CD4-positive, alpha-beta T cell treated with Interleukin-15 for 1 hour (primary cell): Measurements from ENCODE around the gene B3GALT6.
"Not testable (repeated sequence)": the region's sequence is repeated elsewhere in the genome, so short reads cannot be mapped to it uniquely, and the experiment has no call there.

Experiments
- DNase-seq: peaks from one replicate; pipeline ENCODE4 v3.0.0-alpha.2; 2020

Gene B3GALT6

DNA sequence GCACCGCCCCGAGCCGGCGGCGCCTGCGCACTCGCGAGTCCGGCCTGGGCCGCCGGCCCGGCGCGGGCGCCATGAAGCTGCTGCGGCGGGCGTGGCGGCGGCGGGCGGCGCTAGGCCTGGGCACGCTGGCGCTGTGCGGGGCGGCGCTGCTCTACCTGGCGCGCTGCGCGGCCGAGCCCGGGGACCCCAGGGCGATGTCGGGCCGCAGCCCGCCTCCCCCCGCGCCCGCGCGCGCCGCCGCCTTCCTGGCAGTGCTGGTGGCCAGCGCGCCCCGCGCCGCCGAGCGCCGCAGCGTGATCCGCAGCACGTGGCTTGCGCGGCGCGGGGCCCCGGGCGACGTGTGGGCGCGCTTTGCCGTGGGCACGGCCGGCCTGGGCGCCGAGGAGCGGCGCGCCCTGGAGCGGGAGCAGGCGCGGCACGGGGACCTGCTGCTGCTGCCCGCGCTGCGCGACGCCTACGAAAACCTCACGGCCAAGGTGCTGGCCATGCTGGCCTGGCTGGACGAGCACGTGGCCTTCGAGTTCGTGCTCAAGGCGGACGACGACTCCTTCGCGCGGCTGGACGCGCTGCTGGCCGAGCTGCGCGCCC lies at the start of gene B3GALT6:
Gene B3GALT6 (plus strand): TSS at position 30 of the 588 bp plus-strand sequence. CDS start 42 bp downstream, at position 72.
- DNase-seq, result no peak

DNA sequence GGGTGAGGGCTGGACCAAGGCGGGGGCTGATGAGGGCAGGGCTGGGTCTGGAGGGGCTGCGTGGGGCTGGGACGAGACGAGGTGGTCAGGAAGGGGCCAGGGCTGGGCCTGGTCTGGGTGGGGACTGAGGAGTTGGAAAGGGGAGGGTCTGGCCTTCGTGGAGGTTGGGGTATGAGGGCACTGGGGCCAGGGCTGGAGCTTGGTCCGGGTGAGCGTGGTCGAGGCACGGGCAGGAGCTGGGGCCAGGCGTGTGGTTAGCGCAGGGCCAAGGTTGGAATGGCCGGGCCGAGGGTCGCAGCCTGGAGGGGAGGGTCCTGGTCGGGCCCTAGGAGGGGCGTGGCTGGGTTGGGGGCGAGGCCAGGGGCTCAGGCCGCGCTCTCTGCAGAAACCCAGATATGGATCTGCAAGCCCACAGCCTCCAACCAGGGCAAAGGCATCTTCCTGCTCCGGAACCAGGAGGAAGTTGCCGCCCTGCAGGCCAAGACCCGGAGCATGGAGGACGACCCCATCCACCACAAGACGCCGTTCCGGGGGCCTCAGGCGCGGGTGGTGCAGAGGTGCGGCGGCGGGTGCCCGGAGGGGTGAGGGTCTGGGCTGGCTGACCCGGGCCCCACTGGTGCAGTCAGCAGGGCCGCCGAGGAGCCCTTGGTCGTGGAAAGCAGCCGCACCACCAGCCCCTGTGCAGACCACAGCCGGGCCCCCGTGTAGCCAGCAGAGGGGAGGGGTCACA lies 49.4 kb upstream of the B3GALT6 start:
- DNase-seq, result peak; percentile 13

DNA sequence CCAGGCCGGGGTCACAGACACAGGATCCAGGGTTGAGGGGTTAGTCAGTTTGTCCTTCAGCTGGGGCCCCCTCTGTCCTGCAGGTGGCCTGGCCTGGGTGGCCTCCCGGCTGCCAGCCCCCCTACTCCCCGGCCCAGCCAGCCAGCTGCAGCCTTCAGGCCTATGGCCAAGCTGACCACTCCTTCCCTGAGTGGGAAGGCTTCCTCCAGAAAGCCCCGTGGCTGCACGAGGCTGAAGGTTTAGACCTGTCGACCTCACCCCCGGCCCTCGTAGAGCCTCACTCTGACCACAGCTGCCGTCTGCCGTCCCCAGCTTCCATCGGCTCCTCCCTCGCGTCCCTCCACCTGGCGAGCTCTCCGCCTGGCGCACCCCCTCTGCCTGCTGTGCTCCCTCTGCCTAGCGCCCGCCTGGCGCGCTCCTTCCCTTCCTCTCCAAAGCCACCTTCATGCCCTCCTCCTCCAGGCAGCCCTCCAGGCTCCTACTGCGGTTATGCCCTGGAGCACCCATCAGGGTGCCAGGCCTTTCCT lies 48.8 kb upstream of the B3GALT6 start:
- peak; percentile 12 for DNase-seq

DNA sequence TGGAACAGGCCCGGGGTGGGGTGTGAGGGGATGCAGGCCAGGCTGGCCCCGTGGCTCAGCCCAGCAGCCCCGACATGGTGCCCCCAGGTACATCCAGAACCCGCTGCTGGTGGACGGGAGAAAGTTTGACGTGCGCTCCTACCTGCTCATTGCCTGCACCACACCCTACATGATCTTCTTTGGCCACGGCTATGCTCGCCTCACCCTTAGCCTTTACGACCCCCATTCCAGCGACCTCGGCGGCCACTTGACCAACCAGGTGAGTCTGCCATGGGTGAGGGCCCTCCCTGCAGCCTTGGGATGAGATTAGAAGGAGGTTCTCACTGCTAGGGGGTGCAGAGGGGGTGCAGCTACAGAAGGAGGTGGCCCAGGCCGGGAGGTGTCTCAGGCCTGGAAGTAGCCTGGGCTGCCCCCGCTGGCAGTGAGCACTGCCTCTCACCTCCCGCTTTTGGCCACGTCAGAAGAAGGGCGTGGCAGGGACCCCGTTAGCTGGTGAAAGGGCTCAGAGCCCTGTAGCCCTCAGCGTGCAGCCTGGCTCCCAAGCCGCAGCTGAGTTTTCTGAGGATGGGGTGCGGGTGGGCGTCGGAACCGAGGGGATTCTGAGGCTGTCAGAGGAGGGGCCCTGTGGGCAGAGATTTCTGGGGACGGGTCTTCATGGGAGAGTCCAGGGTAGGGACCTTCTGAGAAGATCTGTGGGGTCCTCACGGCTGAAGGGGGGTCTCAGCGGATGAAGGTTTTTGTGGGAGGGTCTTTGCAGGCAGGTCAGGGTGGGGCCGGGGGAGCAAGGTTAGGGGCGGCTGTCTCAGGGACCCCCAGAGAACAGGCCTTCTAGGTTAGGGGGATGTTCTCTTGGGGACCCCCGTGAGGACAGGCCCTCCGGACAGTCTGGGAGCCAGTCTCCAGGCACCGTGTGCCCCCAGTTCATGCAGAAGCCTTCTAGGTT lies 47.9 kb upstream of the B3GALT6 start:
- DNase-seq, result peak; percentile 16

DNA sequence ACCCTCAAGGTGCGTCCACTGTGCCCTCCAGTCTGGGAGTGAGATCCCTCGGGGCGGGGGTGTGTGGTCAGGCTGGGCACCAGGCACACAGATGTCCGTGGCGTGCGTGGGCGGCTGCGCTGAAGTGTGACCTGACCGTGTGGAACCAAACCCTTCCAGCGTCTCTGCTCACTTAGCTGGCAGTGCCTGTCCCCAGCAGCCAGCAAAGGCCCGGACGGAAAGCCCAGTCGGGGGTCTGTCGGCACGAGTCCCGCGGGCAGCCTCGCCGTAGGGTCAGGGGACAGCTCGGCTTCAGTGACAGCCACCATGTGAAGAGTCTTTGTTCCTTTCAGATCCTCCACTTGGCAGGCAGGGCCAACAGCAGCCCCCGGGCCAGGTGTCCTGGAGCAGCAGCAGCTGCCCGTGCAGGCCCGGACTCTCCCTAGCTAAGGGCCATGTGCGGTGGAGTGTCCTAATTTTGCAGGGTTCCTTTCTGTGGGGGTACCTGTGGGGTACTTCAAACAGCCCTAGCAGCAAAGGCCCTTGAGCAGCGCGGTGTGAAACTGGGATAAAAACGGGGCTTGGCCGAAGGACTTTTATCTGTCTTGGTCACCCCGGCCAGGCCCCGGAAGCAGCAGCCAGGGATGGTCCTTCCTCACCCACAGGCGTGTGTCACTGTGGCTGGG lies 46.8 kb upstream of the B3GALT6 start:
- DNase-seq, result peak; percentile 5

DNA sequence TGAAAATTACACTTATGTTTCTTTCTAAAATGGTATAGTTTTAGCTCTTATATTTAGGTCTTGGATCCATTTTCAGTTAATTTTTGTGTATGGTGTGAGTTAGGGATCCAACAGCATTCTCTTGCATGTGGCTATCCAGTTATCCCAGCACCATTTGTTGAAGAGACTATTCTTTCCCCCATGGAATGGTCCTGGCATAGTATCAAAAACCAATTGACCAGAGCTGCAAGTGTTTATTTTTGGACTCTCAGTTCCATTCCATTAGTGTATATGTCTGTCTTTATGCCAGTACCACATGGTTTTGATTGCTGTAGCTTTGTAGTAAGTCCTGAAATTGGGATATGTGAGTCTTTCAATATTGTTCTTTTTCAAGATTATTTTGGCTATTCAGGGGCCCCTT lies 44.1 kb upstream of the B3GALT6 start:
- no peak for DNase-seq

DNA sequence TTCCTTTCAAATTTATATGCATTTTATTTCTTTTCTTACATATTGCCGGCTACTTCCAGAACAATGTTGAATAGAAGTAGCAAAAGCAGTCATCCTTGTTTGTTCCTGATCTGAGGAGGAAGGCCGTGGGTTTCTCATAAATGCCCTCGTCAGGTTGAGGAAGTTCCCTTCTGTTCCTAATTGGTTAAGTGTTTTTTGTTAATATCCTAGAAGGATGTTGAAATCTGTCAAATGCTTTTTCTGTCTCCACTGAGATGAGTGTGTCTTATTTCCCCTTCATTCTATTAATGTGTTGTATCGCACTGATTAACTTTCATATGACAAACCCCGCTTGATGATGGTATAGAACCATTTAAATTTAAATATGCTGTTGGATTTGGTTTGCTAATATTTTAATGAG lies 42.9 kb upstream of the B3GALT6 start:
- DNase-seq, result peak; percentile 4

DNA sequence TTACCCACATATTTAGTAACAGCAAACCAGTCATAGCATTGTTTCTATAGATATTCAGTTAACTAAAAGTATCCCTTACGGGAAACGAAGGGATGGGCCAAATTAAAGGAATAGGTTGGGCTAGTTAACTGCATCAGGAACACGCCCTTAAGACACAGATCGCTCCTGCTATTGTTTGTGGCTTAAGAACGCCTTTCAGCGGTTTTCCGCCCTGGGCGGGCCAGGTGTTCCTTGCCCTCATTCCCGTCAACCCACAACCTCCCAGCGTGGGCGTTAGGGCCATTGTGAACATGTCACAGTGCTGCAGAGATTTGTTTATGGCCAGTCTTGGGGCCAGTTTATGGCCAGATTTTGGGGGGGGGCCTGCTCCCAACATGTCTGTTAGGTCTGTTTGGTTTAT lies 40.3 kb upstream of the B3GALT6 start:
- peak; percentile 10 for DNase-seq

DNA sequence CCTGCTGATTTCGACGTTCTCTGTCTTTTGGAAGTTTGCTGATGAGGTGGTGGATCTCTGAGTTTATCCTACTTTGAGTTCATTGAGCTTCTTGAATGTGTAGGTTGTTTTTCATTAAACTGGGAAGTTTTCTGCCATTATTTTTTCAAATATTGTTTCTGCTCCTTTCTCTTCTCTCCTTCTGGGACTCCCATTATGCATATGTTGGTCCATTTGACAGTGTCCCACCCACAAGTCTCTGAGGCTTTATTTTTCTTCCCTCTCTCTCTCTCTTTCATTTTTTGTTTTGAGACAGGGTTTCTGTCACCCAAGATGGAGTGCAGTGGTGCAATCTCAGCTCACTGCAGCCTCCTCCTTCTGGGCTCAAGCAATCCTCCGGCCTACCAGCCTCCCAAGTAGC lies 37.3 kb upstream of the B3GALT6 start:
- DNase-seq, result no peak

DNA sequence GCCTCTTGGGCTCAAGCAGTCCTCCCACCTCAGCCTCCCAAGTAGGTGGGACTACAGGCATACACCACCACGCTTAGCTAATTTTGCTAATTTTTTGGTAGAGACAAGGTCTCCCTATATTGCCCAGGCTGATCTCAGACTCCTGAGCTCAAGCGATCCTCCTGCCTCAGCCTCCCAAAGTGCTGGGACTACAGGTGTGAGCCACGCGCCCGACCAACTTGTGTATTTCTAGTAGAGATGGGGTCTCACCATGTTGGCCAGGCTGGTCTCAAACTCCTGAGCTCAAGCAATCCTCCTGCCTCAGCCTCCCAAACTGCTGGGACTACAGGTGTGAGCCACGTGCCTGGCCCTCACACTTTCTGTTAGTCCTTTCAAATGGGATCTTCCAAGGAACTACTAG lies 36.3 kb upstream of the B3GALT6 start:
- DNase-seq, result not testable (repeated sequence)

DNA sequence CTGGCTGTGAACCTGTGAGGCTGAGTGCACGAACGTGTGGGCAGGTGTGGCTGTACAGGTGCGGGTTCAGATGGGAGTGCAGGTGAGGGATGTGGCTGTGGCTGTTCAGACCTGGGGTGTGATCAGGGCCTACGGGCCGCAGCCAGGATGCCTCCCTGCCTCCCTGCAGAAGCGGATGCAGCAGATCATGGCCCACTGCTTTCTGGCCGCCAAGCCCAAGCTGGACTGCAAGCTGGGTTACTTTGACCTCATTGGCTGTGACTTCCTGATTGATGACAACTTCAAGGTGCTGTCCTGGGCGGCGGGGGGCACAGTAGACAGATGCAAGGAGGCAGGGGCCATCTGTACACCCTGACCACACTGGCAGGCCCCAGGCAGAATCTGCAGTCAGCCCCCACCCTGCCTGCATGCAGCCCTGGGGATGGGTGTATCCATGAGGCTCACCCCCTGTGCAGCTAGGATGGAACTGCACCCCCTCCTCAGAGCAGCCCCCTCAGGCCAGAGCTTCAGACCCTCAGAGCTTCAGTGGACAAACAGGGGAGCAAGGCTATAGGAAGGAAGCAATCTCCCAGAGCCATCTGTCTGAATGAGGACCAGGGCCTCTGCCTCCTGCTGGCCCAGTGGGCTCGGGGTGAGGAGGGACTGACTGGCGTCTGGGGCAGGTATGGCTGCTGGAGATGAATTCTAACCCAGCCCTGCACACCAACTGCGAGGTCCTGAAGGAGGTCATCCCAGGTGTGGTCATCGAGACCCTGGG lies 35.4 kb upstream of the B3GALT6 start:
- no peak for DNase-seq

DNA sequence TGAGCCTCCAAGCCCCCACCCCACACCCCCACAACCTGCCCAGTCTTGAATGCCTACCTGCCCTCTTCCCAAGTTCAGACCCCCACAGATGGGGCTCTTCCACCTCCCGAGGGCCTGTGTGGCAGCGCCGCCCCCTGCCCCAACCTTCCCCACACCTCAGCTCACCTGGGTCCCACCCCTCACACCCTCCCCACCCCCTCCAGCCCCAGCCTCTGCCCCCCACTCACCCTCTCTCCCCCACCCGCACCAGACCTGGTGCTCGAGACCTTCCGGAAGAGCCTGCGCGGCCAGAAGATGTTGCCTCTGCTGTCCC lies 34.9 kb upstream of the B3GALT6 start:
- no peak for DNase-seq

DNA sequence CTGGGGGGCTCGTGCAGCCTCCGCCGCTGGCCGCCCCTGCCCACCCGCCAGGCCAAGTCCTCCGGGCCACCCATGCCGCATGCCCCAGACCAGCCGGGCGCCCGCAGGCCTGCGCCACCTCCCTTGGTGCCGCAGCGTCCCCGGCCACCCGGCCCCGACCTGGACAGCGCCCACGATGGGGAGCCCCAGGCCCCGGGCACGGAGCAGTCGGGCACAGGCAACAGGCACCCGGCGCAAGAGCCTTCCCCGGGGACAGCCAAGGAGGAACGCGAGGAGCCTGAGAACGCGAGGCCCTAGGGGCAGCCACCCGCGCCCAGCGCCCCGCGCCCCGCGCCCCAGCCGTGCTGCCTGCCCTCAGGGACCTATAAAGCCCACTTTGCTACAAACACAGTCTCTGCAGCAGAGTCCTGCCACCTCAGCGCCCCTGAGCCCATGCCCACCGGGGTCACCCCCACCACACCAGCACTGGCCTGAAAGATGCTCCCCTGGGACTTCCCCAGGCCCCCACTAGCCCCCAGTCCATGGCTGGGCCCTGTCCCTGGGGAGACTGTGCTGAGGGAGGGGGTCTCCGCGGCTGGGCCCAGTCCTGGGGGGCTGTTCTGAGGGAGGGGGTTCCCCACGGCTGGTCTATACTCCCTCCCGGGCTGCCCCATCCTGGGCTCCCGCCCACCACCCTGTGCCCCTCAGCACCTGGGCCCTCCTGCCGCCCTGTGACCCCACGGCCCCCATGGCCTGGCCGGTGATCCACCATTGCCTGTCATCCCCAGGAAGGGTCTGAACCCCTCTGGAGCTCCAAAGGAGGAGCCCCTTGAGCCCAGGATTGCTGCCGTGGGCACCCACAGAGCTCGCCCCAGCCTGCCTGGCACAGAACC lies 34.2 kb upstream of the B3GALT6 start:
- no peak for DNase-seq

DNA sequence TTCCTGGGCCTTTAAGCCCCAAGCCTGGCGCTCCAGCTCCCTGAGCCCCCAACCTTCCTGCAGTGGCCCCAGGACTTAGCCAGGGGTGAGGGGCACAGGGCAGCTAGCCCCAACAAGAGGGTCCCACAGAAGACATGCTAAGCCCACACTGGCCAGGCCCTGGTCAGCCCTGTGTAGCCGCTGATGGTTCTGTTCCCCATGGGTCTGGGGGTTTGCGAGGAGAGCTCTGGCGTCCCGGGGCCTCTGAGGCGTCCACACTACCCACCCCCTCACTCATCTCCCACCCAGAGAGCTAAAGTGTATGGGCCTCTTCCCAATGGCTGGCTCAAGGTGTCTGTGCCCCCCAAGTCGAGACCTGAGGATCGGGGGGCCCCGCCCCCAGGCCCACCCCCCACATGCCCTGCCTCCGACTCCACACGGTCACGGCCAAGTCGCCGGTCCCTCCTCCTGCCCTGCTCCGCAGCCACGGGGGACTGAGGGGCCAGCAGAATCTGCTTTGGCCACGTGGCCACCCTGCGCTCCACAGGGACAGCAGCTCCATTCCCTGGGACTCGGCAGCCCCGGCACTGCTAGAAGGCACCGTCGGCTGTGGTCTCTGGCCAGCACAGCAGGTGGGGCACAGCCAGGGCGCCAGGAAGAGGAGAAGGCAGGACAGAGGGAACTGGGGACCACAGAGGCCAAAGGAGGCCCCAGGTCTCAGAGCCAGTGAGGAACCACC lies 33.5 kb upstream of the B3GALT6 start:
- no peak for DNase-seq

DNA sequence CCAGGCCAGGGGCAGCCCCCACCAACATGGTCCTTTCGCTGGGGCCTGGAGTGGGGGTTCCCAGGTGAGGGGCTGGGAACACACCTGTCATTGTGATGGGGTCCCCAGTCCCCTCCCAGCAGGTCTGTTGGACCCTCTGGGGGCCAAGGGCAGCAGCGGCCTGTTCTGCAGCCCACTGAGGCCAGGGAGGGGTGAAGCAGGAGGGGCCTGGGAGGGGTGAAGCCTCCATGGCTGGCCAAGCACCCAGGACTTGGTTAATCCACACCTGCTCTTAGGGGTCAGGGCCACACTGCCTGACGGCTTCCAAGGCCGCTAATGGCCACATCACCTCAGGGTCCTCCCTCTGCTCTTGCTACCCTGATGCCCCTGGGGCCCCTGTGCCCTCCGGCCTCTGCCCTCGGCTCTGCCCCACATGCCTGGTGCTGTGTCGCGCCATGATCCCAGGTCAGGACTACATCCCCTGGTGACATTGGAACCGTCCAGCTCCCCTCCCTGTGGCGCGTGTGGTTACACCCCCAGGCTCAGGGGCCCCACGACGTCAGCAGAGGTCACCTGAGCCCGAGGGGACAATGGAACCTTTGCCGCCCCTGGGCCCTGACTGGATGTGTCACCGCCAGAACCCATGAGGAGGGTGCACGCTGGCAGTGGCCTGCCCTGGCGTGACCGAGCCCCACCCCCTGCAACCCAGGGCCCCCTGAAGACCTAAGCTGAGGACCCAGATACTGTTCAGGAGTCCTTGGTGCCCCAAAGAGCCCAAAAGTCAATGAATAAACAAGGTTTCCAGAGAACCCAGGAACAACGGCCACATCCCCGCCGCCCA lies 32.7 kb upstream of the B3GALT6 start:
- no peak for DNase-seq

DNA sequence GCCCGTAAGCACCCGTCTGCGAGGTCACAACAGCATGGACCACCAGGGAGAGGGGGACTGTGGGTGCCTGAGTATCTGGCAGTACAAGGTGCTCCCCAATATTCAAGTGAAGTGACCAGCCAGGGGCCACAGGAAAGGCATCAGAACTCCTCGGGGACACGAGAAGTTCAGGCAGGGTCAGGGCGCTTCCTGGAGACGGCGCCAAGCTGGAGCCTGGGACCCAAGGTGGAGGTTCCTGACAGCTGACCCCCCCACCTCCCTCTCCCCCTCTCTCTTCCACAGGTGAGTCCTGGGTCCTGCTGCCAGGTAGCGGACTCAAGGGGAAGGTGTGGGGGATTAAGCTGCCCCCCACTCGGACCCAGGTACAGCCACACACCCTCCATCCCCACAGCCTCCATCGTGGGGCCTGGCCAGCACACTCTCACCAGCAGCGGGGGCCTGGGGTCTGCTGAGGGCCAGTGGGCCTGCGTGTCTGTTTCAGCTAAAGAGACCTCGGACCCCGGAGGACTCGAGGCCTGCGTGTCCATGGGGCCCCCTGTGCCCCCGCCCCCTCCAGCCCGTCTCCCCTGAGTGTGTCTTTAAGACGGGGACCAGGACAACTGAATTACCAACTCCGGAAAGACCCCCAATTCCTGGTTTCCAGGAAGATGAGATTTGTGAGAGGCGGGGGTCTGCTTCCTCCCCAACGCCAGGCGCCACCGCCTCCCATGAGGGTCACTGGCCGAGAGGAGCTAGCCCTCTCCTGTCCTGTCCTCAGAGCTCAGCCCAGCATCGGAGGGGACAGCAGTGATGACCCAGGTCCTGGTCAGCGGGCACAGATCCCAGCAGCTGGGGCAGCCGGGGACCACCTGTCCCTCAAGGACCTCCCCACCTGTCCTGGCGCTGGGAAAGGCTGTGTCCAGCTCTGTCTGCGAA lies 31.8 kb upstream of the B3GALT6 start:
- DNase-seq, result no peak

DNA sequence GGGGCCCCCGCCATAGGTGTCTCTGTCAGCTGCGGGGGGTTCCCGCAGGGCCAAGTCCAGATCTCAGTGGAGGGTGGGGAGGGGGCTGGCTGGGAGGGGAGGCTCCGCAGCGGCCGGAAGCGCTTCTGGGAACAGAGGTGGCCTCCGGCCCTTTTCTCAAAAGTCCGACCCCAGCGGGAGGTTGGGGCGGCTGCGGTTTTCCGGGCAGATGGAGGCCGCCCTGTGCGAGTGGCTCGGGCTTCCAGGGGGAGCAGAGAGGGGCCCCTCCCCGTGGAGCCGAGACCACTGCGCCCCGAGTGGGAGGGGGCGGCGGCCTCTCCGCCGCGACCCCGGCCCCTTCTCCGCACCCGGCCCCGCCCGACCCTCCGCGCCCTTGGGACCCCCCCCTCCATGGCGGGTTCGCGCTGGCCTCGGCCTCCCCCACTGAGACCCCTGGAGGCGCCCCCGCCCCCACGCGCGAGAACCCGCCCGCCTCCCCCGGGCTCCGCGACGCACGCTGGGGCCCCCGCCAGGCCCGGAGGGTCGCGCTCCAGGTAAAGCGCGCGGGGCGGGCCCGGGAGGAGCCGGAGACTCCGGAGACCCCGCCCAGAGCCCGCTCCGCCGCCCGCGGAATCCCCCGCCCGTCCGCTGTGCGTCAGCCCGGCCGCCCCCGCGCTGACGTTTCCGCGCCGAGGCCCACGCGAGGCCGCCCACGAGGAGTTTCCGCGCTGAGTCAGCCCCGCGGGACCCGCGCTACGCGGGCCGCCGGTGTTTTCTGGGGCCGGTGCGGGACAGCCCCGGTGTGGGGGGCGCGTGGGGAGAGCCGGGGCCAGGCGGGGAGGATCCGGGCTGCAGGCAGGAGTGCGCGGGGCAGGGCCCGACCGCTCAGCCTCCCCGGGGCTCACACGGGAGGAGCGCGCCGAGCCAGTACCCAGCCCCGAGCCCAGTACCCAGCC lies 30.9 kb upstream of the B3GALT6 start:
- DNase-seq, result peak; percentile 90
